ENCODE measurements around the gene NEURL1B. TPM values are rescaled to one million over a fixed set of nuclear protein-coding genes. Genes with fewer than 3 reads are reported as not detected.

Gene NEURL1B
- total RNA-seq, 2 donors from 2014 or later = 9.9 to 12.2 TPM

DNA sequence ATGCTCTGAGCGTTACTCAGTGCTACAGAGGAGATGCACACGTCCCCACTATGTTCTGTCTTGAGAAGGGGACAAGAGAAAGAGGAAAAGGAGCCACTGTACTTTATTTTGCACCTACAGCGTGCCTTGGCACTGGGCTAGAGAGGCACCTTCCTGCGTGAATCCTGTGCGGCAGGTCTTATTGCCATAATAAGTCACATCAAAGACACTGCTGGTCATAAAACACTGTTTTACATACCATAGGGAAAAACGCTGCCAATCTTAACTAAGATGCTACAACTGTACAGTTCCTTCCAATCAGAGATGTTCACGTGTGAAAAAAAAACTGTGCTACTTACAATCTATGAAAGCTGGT lies 48.1 kb downstream of the NEURL1B start:
- intact Hi-C loops (cut with DNase I) = no loop called here
- ATAC-seq (no peak), DNase-seq (no peak)
- Histone ChIP-seq H3K9me3 (no peaks in the 10 kb centered on the region), H3K36me3 (replicated peaks in 1 of 2; ENCODE audit: insufficient read depth in 1 of 2, low read depth in 2 of 2) (no peaks in the 10 kb centered on the region), H3K4me3 (no peak overlapping the region), H3K27me3 (no peaks in the 10 kb centered on the region), H3K4me1 (peaks cover 30% of the 10 kb centered on the region), H3K27ac (peak overlapping the region in 3 of 4 donors; percentile 46 to 72 (median 62))
- 47 to 49% methylated on average over 7 of the region's 7 CpGs for WGBS, 2 donors
- TF ChIP-seq POLR2A (IDR thresholded peaks at IDR 0.05) = no peak
- TF ChIP-seq, protein P1, sequence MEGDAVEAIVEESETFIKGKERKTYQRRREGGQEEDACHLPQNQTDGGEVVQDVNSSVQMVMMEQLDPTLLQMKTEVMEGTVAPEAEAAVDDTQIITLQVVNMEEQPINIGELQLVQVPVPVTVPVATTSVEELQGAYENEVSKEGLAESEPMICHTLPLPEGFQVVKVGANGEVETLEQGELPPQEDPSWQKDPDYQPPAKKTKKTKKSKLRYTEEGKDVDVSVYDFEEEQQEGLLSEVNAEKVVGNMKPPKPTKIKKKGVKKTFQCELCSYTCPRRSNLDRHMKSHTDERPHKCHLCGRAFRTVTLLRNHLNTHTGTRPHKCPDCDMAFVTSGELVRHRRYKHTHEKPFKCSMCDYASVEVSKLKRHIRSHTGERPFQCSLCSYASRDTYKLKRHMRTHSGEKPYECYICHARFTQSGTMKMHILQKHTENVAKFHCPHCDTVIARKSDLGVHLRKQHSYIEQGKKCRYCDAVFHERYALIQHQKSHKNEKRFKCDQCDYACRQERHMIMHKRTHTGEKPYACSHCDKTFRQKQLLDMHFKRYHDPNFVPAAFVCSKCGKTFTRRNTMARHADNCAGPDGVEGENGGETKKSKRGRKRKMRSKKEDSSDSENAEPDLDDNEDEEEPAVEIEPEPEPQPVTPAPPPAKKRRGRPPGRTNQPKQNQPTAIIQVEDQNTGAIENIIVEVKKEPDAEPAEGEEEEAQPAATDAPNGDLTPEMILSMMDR (IDR thresholded peaks at IDR 0.05) = no peak

DNA sequence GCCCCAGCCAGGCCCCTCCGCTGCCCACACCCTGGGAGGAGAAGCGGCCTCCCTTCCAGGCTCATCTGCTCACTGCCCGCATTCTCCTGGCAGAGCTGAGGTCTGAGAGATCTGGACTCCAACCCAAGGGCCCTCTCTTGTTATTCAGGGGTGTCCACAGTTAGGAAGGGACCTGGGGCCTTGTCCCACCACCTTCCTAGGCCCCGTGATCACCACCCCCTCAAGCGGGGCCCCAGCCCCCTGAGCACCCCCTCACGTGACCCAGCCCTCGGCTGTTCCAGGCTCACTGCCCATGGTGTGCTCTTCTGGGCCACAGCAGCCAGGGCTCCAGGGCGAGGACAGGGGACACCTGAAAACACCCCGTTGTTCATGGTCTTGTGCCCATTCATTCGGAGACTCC lies 48.7 kb downstream of the NEURL1B start:
- intact Hi-C loops (cut with DNase I) = no loop called here
- Histone ChIP-seq H3K4me3 (no peak overlapping the region), H3K27me3 (no peaks in the 10 kb centered on the region), H3K4me1 (peaks cover 30% of the 10 kb centered on the region), H3K9me3 (no peaks in the 10 kb centered on the region), H3K36me3 (replicated peaks in 1 of 2; ENCODE audit: insufficient read depth in 1 of 2, low read depth in 2 of 2) (no peaks in the 10 kb centered on the region), H3K27ac (peak overlapping the region in 3 of 4 donors; percentile 12 to 72 (median 62))
- TF ChIP-seq, protein P1 (IDR thresholded peaks at IDR 0.05) = no peak
- no peak for TF ChIP-seq POLR2A (IDR thresholded peaks at IDR 0.05)
- ATAC-seq (no peak), DNase-seq (no peak)
- 75% methylated on average over 10 of the region's 10 CpGs; no CpG with 5 or more reads in 1 of the 2 donors for WGBS, 2 donors

DNA sequence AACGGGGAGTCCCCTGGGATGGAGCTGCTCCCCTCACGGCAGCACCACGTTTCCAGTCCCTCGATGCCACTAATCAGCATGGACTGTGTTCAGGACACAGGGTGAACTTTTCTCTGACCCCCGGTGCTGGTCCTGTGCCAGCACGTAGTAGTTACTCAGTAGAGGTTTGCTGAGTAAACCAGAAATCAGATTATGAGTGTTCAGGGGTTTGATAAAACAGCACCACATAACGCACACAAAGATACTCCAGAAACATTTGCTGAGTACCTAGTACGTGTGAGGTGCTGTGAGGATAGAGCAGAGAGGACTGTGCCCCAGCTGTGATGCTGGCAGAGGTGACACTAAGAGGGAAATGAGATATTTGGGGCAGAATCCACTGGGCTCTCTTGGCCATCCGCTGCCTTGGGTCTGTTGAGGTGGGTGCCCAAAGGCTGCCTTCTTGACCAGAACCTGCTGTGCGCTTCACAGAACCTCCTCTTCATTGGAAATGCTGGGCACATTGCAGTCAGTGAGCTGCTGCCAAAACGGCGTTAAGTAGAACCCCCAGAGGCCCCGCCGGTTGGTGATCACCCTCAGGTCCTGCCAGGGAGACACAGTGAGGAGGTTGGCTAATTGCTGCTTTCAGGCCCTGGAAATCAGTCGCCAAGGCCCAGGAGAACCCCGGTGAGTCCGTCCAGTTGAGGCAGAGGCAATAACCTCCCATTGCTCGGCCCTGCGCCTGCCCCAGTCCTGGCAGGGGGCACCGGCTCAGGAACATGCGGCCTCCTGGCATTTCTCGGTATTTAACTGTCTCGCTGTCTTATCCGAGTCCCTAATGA lies 49.4 kb downstream of the NEURL1B start:
- H3K27me3 ChIP-seq = no peaks in the 10 kb centered on the region
- WGBS, 2 donors = 79 to 81% methylated on average over 14 to 24 of the region's 24 CpGs
- no peak overlapping the region for H3K4me3 ChIP-seq
- TF ChIP-seq, protein P1 (IDR thresholded peaks at IDR 0.05) = no peak
- no peak for TF ChIP-seq POLR2A (IDR thresholded peaks at IDR 0.05)
- H3K27ac ChIP-seq = no peak overlapping the region
- no peaks in the 10 kb centered on the region for H3K36me3 ChIP-seq (replicated peaks in 1 of 2; ENCODE audit: insufficient read depth in 1 of 2, low read depth in 2 of 2)
- no peak for DNase-seq
- peaks cover 30% of the 10 kb centered on the region for H3K4me1 ChIP-seq
- no peak for ATAC-seq
- H3K9me3 ChIP-seq = no peaks in the 10 kb centered on the region
- intact Hi-C loops (cut with DNase I) = no loop called here

DNA sequence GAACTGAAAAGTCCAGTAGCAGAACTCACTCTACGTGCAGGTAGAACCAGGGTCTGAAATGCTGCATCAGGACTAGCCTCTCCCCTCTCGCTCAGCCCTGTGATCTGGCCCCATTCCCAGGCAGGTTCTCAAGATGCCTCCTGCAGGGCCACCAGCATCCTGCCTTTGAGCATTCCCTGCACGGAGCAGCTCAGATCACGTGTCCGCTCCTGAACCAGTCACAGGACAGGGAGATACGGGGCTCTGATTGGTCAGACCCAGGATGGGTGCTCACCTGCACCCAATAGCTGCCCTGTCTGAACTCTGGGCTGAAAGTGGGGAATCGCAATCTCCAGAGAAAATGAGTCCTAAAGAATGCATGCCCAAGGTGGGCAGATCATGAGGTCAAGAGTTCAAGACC lies 50.8 kb downstream of the NEURL1B start:
- WGBS, 2 donors = 89 to 90% methylated on average over 2 to 7 of the region's 7 CpGs
- intact Hi-C loops (cut with DNase I) = no loop called here
- Histone ChIP-seq H3K36me3 (replicated peaks in 1 of 2; ENCODE audit: insufficient read depth in 1 of 2, low read depth in 2 of 2) (no peaks in the 10 kb centered on the region), H3K27me3 (no peaks in the 10 kb centered on the region), H3K4me3 (no peak overlapping the region), H3K27ac (no peak overlapping the region), H3K9me3 (no peaks in the 10 kb centered on the region), H3K4me1 (peaks cover 31% of the 10 kb centered on the region)
- no peak for TF ChIP-seq POLR2A (IDR thresholded peaks at IDR 0.05)
- TF ChIP-seq, protein P1 (IDR thresholded peaks at IDR 0.05) = no peak
- DNase-seq = no peak
- no peak for ATAC-seq

DNA sequence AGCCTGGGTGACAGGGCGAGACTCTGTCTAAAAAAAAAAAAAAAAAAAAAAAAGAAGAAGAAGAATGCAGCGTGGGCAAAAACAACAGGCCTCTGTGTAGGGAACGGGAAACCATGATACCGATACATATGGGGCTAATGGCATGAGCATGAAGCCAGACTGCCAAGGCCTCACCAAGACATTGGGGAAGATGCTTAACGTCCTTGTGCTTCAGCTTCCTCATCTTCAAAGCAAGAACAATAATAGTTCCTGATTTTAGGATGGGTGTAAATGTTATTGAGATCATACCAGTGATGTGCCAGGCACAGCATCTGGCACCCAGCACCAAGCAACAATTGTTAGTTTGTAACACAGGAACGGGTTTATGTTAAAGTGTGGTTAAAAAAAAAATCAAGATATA lies 51.4 kb downstream of the NEURL1B start:
- no peaks in the 10 kb centered on the region for H3K27me3 ChIP-seq
- 81 to 87% methylated on average over 6 of the region's 6 CpGs for WGBS, 2 donors
- no peak for ATAC-seq
- TF ChIP-seq, protein P1 (IDR thresholded peaks at IDR 0.05) = no peak
- TF ChIP-seq POLR2A (IDR thresholded peaks at IDR 0.05) = no peak
- peaks cover 35% of the 10 kb centered on the region for H3K4me1 ChIP-seq
- intact Hi-C loops (cut with DNase I) = no loop called here
- H3K36me3 ChIP-seq (replicated peaks in 1 of 2; ENCODE audit: insufficient read depth in 1 of 2, low read depth in 2 of 2) = no peaks in the 10 kb centered on the region
- H3K4me3 ChIP-seq = no peak overlapping the region
- H3K9me3 ChIP-seq = no peaks in the 10 kb centered on the region
- H3K27ac ChIP-seq = no peak overlapping the region
- no peak for DNase-seq

Measured in body of pancreas (tissue), 4 donors.